SU-DHL-6 (cell line): ENCODE data around the gene MASP1.
"Not testable (repeated sequence)": the region's sequence is repeated elsewhere in the genome, so short reads cannot be mapped to it uniquely, and the experiment has no call there.

ENCODE experiments used
- H2AFZ ChIP-seq: fragments of 200-600 bp; sonication (generic); 2 replicates; pipeline ENCODE4 v1.6.1; 2014; ENCODE audit warnings: low read depth, mild to moderate bottlenecking, moderate library complexity, mixed read lengths, antibody characterized with exemption, low read length; ENCODE audit not compliant: severe bottlenecking
- H3F3A ChIP-seq: fragments of 200-600 bp; shearing (Covaris generic); 2 replicates; pipeline ENCODE4 v1.6.0; 2016; ENCODE audit warnings: antibody characterized with exemption, mild to moderate bottlenecking; ENCODE audit not compliant: insufficient read depth
- H3K27ac ChIP-seq: fragments of 200-600 bp; sonication (generic); 2 replicates; pipeline ENCODE4 v1.5.1; 2016; ENCODE audit warnings: low read depth, mild to moderate bottlenecking, low read length, moderate library complexity, mixed read lengths
- H3K27me3 ChIP-seq: fragments of 200-600 bp; sonication (generic), shearing (Covaris generic); 2 replicates; pipeline ENCODE4 v1.6.0; 2014; ENCODE audit warnings: mild to moderate bottlenecking, low read length
- H3K36me3 ChIP-seq: fragments of 200-600 bp; sonication (generic); 2 replicates; pipeline ENCODE4 v1.6.1; 2014; ENCODE audit warnings: mild to moderate bottlenecking, low read length, mixed read lengths
- H3K4me2 ChIP-seq: fragments of 300-600, 200-600 bp; shearing (Covaris generic), sonication (generic); 2 replicates; pipeline ENCODE4 v1.6.0; 2014; ENCODE audit warnings: low read length, low read depth, mild to moderate bottlenecking; ENCODE audit not compliant: poor library complexity, severe bottlenecking
- H3K4me3 ChIP-seq: fragments of 200-600 bp; sonication (generic); 2 replicates; pipeline ENCODE4 v1.5.1; 2014; ENCODE audit warnings: antibody characterized with exemption, low read length, mild to moderate bottlenecking, mixed read lengths; ENCODE audit not compliant: insufficient read depth, poor library complexity, severe bottlenecking
- H3K79me2 ChIP-seq: fragments of 200-600 bp; sonication (generic); 2 replicates; pipeline ENCODE4 v1.6.1; 2014; ENCODE audit warnings: mild to moderate bottlenecking, low read length, moderate library complexity; ENCODE audit not compliant: insufficient read depth
- H3K9ac ChIP-seq: fragments of 200-600 bp; sonication (generic); 2 replicates; pipeline ENCODE4 v1.7.0; 2014; ENCODE audit warnings: mild to moderate bottlenecking, low read length
- H3K9me2 ChIP-seq: fragments of 200-600 bp; sonication (generic); replicated peaks from 2 replicates; pipeline ENCODE4 v1.6.1; 2014; ENCODE audit warnings: low read length; ENCODE audit not compliant: insufficient read depth
- H3K9me3 ChIP-seq: fragments of 200-600 bp; sonication (generic); 2 replicates; pipeline ENCODE4 v1.6.1; 2014; ENCODE audit warnings: low read length, mixed read lengths; ENCODE audit not compliant: insufficient read depth
- H4K20me1 ChIP-seq: fragments of 200-600 bp; sonication (generic); 2 replicates; pipeline ENCODE4 v1.6.1; 2014; ENCODE audit warnings: low read depth, mild to moderate bottlenecking, antibody characterized with exemption, low read length, moderate library complexity, mixed read lengths
- CTCF ChIP-seq: fragments of 200-600 bp; sonication (generic); IDR thresholded peaks from one replicate; pipeline ENCODE4 v1.5.1; 2017; ENCODE audit warnings: antibody characterized with exemption, mild to moderate bottlenecking, low read length, moderate library complexity; ENCODE audit not compliant: insufficient read depth, poor library complexity, severe bottlenecking
- EZH2phosphoT487 ChIP-seq: fragments of 200-600 bp; sonication (generic), shearing (Covaris generic); conservative IDR thresholded peaks from 2 replicates; pipeline ENCODE4 v1.6.1; 2018; ENCODE audit warnings: mild to moderate bottlenecking, antibody characterized with exemption, low read length, moderate library complexity, mixed read lengths

MASP1 gene

GRCh38 chr3:187243933-187244524, 47.5 kb downstream of the MASP1 start:
- Histone ChIP-seq H4K20me1 (no peaks in the 10 kb centered on the region), H3K9ac (no peak overlapping the region), H2AFZ (no peak overlapping the region), H3K27me3 (peaks cover 3% of the 10 kb centered on the region; the same call in 1 of the 2 replicates), H3K27ac (no peak overlapping the region), H3K4me3 (no peak overlapping the region), H3K9me2 (no peaks in the 10 kb centered on the region), H3F3A (no peaks in the 10 kb centered on the region), H3K9me3 (no peaks in the 10 kb centered on the region), H3K36me3 (no peaks in the 10 kb centered on the region), H3K4me2 (no peak overlapping the region), H3K79me2 (no peaks in the 10 kb centered on the region)
- TF ChIP-seq EZH2phosphoT487 (no peak), CTCF (no peak)

- no peaks in the 10 kb centered on the region for H3K9me3 ChIP-seq
- H3K4me3 ChIP-seq, result no peak overlapping the region
- no peak overlapping the region for H2AFZ ChIP-seq
- no peak overlapping the region for H3K27ac ChIP-seq
- no peaks in the 10 kb centered on the region for H4K20me1 ChIP-seq
- TF ChIP-seq EZH2phosphoT487 (no peak), CTCF (no peak)
- no peak overlapping the region for H3K9ac ChIP-seq
- peaks cover 3% of the 10 kb centered on the region; the same call in 1 of the 2 replicates for H3K27me3 ChIP-seq
- H3K79me2 ChIP-seq, result no peaks in the 10 kb centered on the region
- no peak overlapping the region for H3K4me2 ChIP-seq
- no peaks in the 10 kb centered on the region for H3K36me3 ChIP-seq
- no peaks in the 10 kb centered on the region for H3F3A ChIP-seq
- H3K9me2 ChIP-seq, result no peaks in the 10 kb centered on the region
Observed at GRCh38 chr3:187242900-187243299, 48.6 kb downstream of the MASP1 start.

GRCh38 chr3:187242435-187242834, 49.1 kb downstream of the MASP1 start:
- no peak for TF ChIP-seq EZH2phosphoT487
- TF ChIP-seq CTCF, result no peak
- no peak overlapping the region for H3K4me2 ChIP-seq
- no peaks in the 10 kb centered on the region for H3K9me3 ChIP-seq
- no peaks in the 10 kb centered on the region for H3F3A ChIP-seq
- H3K4me3 ChIP-seq, result no peak overlapping the region
- no peak overlapping the region for H3K9ac ChIP-seq
- H3K79me2 ChIP-seq, result no peaks in the 10 kb centered on the region
- no peaks in the 10 kb centered on the region for H3K36me3 ChIP-seq
- no peaks in the 10 kb centered on the region for H3K9me2 ChIP-seq
- H4K20me1 ChIP-seq, result no peaks in the 10 kb centered on the region
- H2AFZ ChIP-seq, result no peak overlapping the region
- H3K27ac ChIP-seq, result no peak overlapping the region
- H3K27me3 ChIP-seq, result peaks cover 3% of the 10 kb centered on the region; the same call in 1 of the 2 replicates

- H4K20me1 ChIP-seq, H3F3A ChIP-seq, H3K27me3 ChIP-seq, H3K4me2 ChIP-seq, H3K9me3 ChIP-seq, H3K27ac ChIP-seq, H3K9me2 ChIP-seq, H2AFZ ChIP-seq, H3K79me2 ChIP-seq, H3K36me3 ChIP-seq, H3K4me3 ChIP-seq, H3K9ac ChIP-seq: not testable (repeated sequence)
Observed at GRCh38 chr3:187238835-187239234, 52.7 kb downstream of the MASP1 start.
